OCI-LY1 (cell line): ENCODE data around the gene CHRM4.

Experiments used
- CTCF ChIP-seq: fragments of 200-600 bp; sonication (generic), shearing (Covaris generic); IDR thresholded peaks from 2 replicates; pipeline ENCODE4 v1.5.1; 2017; ENCODE audit warnings: mild to moderate bottlenecking, antibody characterized with exemption, low read length, moderate library complexity, mixed read lengths
- EZH2 ChIP-seq: fragments of 200-600 bp; sonication (generic), shearing (Covaris generic); IDR thresholded peaks from 2 replicates; pipeline ENCODE4 v1.8.0; 2017; ENCODE audit warnings: borderline replicate concordance, mixed run types, mild to moderate bottlenecking, antibody characterized with exemption, low read length, moderate library complexity, mixed read lengths

- TF ChIP-seq CTCF (no peak), EZH2 (no peak)
These were observed 23.3 kb upstream of the CHRM4 start for GRCh38 chr11:46414879-46415278.
